Central memory CD8-positive, alpha-beta T cell (primary cell): ENCODE results near the gene RAPGEF1.
"Not testable (repeated sequence)": the region's sequence is repeated elsewhere in the genome, so short reads cannot be mapped to it uniquely, and the experiment has no call there.

Source experiments
- ATAC-seq: fragments of 150-1000 bp; cut with Tn5 transposase; replicated peaks from 2 replicates; pipeline ENCODE4 v1.10.0; 2022; ENCODE audit warnings: mild to moderate bottlenecking, moderate FRiP score, moderate number of reproducible peaks; ENCODE audit not compliant: poor library complexity, severe bottlenecking; ENCODE audit errors: extremely low read depth
- DNase-seq, 2 donors: peaks; one replicate each; pipeline ENCODE4 v3.0.0; 2021; ENCODE audit warnings: low spot score in 2 of 2
- H3K27ac Mint-ChIP-seq: one replicate; pipeline ENCODE4 v1.8.0; 2022; ENCODE audit warnings: low read depth, mild to moderate bottlenecking, moderate library complexity, mixed read lengths
- H3K27me3 Mint-ChIP-seq: one replicate; pipeline ENCODE4 v1.8.0; 2022; ENCODE audit warnings: mixed read lengths
- H3K36me3 Mint-ChIP-seq: one replicate; pipeline ENCODE4 v1.8.0; 2022; ENCODE audit warnings: mild to moderate bottlenecking, moderate library complexity, mixed read lengths; ENCODE audit not compliant: insufficient read depth
- H3K4me1 Mint-ChIP-seq: one replicate; pipeline ENCODE4 v1.8.0; 2022; ENCODE audit warnings: mixed read lengths
- H3K4me3 Mint-ChIP-seq: one replicate; pipeline ENCODE4 v1.8.0; 2022; ENCODE audit warnings: mild to moderate bottlenecking, moderate library complexity, mixed read lengths
- H3K9me3 Mint-ChIP-seq: one replicate; pipeline ENCODE4 v1.8.0; 2022; ENCODE audit warnings: mixed read lengths

The RAPGEF1 gene

DNA sequence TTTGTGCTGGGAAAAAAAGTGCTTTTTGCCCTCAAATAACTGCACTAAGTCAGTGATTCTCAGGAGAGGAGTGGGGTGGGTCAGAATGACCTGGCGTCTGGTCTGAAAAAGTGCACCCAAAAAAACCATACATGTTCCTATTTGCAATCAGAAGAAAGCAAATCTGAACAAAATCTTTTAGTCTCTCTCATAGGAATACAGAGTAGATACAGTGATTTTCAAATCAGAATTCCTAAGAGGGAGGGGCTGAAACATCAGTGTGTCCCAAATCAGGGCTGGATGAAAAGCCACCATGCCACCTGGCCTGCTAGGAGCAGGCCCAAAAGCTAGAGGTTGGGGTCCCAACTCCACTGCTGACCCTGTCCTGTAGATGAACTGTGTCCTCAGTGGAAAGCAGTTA is 66.8 kb downstream of the RAPGEF1 start:
- ATAC-seq (no peak), DNase-seq (no peak)
- no peak overlapping the region for H3K4me3 Mint-ChIP-seq
- H3K4me1 Mint-ChIP-seq: peaks cover 87% of the 10 kb centered on the region
- H3K36me3 Mint-ChIP-seq: peaks cover 14% of the 10 kb centered on the region
- H3K9me3 Mint-ChIP-seq: no peaks in the 10 kb centered on the region
- H3K27me3 Mint-ChIP-seq: no peaks in the 10 kb centered on the region
- H3K27ac Mint-ChIP-seq: peak overlapping the region; percentile 82

- H3K4me1 Mint-ChIP-seq: peaks cover 87% of the 10 kb centered on the region
- H3K36me3 Mint-ChIP-seq: peaks cover 15% of the 10 kb centered on the region
- ATAC-seq (no peak), DNase-seq (no peak)
- no peak overlapping the region for H3K4me3 Mint-ChIP-seq
- no peaks in the 10 kb centered on the region for H3K27me3 Mint-ChIP-seq
- H3K27ac Mint-ChIP-seq: peak overlapping the region; percentile 82
- H3K9me3 Mint-ChIP-seq: no peaks in the 10 kb centered on the region
These were observed 67.4 kb downstream of the RAPGEF1 start for GRCh38 chr9:131672451-131672850.

- H3K4me1 Mint-ChIP-seq: peaks cover 83% of the 10 kb centered on the region
- DNase-seq (no peak), ATAC-seq (no peak)
- H3K4me3 Mint-ChIP-seq: peak overlapping the region; percentile 75
- peak overlapping the region; percentile 95 for H3K27ac Mint-ChIP-seq
- no peaks in the 10 kb centered on the region for H3K9me3 Mint-ChIP-seq
- peaks cover 15% of the 10 kb centered on the region for H3K36me3 Mint-ChIP-seq
- no peaks in the 10 kb centered on the region for H3K27me3 Mint-ChIP-seq
These were observed 68.7 kb downstream of the RAPGEF1 start for GRCh38 chr9:131671133-131671520.

DNA sequence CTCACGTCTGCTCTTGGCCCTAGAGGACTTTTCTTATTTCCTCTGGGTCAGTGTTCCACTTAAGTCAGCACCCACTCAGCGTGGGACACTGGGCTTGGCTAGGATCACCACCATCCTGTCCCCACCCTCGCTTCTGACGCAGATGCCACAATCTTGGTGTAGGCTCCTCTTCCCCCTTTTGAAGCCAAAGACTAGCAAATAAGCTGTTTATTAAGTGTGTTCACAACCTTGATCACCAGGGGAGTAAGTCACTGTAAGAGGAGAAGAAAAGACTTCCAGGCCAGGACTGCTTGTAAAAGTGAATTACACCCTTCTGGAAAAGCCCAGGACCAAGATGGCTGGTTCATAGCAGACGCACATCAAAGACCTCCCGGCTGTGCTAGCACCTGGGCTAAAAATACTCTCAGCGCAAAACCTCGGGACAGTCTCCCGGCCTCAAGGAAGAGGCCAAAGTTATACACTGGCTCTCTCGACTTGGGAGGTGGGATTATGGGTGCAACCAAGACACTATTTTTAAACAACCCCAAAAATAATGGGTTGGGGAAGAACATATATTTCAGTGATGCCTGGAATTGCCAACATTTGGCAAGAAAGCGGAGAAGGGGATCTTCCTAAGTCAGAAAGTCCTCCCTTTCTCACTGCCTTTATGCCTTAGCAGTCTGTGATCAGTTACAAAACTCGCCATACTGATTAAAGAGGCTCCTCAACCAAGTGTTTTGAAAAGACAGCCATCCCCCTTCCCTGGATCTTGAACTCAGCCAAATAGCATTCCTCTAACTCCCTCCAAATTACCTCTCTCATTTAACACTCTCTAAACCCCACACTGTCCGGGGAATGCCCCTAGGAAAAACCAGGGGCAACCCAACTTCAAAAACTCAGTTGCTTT is 69.4 kb downstream of the RAPGEF1 start:
- H3K4me3 Mint-ChIP-seq: peak overlapping the region; percentile 75
- H3K4me1 Mint-ChIP-seq: peaks cover 82% of the 10 kb centered on the region
- peak overlapping the region; percentile 95 for H3K27ac Mint-ChIP-seq
- H3K9me3 Mint-ChIP-seq: no peaks in the 10 kb centered on the region
- H3K36me3 Mint-ChIP-seq: peaks cover 19% of the 10 kb centered on the region
- DNase-seq (no peak), ATAC-seq (no peak)
- no peaks in the 10 kb centered on the region for H3K27me3 Mint-ChIP-seq

GRCh38 chr9:131669269-131670157 is 70.4 kb downstream of the RAPGEF1 start:
- H3K27ac Mint-ChIP-seq: peak overlapping the region; percentile 95
- H3K4me3 Mint-ChIP-seq: peak overlapping the region; percentile 75
- H3K27me3 Mint-ChIP-seq: no peaks in the 10 kb centered on the region
- H3K4me1 Mint-ChIP-seq: peaks cover 82% of the 10 kb centered on the region
- H3K36me3 Mint-ChIP-seq: peaks cover 21% of the 10 kb centered on the region
- ATAC-seq: no peak
- no peak for DNase-seq
- no peaks in the 10 kb centered on the region for H3K9me3 Mint-ChIP-seq

DNA sequence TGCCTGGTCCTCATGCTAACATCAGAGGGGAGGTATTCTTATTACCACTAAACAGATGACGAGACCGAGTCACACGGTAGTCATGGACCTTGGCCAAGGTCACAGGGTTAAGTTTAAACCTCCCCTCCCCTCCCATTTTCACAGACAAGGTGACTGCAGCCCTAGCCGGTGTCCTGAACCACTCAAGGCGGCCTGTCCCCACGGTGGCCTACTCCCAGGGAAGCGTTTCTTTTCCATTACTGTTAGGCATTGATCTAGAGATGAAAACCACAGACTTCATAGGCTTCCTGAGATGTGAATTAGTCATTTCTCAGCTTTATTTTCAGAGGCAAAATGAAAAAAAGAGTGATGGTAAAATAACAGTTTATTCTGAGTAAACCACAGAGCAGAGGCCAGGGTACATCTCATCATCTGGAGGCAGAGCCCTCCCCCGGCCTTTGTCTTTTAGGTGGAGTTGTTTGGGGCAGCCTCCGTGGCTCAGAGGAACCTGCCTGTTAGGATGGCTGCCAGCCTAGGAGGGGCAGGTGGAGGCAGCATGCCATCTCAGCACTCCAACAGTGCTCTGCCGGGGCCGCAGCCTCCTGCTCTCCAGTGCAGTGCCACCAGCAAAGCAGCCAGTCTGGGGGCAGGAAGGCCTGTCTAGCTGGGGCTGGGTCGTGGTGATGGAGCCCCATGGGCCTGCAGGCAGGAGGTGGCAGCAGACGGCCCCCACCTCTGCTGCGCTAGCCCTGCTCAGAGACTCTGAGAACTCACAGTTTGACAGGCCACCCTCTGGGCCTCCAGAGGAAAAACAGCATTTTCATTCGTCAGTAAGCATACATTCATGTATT is 71.2 kb downstream of the RAPGEF1 start:
- Mint-ChIP-seq H3K27me3 (no peaks in the 10 kb centered on the region), H3K4me1 (peaks cover 86% of the 10 kb centered on the region), H3K36me3 (peaks cover 22% of the 10 kb centered on the region), H3K27ac (peak overlapping the region; percentile 95), H3K9me3 (no peaks in the 10 kb centered on the region), H3K4me3 (peak overlapping the region; percentile 75)
- DNase-seq: peak; percentile 53 to 63
- peak; percentile 68 for ATAC-seq

DNA sequence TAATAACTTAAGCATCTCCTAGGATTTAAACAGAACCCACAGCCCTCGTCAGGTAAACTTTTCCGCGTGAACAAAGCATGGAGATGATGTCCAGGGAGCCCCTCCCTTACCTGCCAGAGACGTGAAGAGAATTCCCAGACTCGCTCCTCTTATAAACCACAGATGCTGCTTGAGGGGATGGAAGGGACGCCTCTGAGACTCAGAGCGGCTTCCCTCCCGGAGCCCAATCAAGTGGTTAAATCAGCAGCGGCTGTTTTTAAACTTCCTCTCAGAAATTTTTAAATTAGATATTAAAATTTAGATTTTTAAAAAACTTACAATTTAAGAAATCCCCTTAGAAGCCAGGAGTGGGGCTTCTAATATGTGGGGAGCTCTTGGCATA is 71.8 kb downstream of the RAPGEF1 start:
- peaks cover 89% of the 10 kb centered on the region for H3K4me1 Mint-ChIP-seq
- H3K9me3 Mint-ChIP-seq: no peaks in the 10 kb centered on the region
- peaks cover 22% of the 10 kb centered on the region for H3K36me3 Mint-ChIP-seq
- H3K4me3 Mint-ChIP-seq: peak overlapping the region; percentile 75
- peak overlapping the region; percentile 95 for H3K27ac Mint-ChIP-seq
- no peaks in the 10 kb centered on the region for H3K27me3 Mint-ChIP-seq
- DNase-seq (no peak), ATAC-seq (no peak)

DNA sequence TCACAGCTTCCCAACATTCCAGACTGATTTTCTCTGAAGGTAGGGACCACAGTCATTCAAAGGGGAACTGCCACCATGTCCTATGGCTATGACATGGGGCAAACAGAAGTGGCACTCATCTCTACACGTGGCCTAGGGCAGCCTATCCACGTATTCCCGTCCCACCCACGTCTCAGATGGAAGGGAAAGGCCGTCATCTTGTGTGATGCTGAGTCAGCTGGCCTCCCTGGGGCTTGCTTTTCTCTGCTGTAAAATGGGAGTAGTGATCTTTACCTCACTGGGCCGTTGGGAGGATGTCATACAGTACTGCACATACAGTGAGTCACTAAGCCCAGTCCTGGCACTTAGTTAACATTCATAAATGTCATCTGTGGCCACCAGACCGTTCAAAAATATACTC is 72.3 kb downstream of the RAPGEF1 start:
- H3K27ac Mint-ChIP-seq: peak overlapping the region; percentile 95
- ATAC-seq (peak; percentile 44), DNase-seq (peak in 1 of 2 donors; percentile 36)
- peaks cover 21% of the 10 kb centered on the region for H3K36me3 Mint-ChIP-seq
- H3K4me3 Mint-ChIP-seq: peak overlapping the region; percentile 75
- no peaks in the 10 kb centered on the region for H3K9me3 Mint-ChIP-seq
- peaks cover 88% of the 10 kb centered on the region for H3K4me1 Mint-ChIP-seq
- no peaks in the 10 kb centered on the region for H3K27me3 Mint-ChIP-seq

DNA sequence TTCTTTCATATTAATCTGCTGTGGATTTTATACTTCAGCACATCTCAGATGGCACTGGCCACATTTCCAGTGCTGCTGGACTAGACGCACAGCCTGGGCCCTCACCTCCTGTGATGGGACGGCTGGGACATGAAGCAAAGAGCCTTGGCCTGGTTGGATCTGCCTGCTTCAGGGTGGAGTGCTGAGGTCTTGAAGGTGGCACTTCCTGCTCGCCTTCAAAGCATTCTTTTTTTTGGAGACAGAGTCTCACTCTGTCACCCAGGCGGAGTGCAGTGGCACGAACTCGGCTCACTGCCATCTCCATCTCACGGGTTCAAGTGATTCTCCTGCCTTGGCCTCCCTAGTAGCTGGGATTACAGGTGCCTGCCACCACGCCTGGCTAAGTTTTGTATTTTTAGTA is 73.1 kb downstream of the RAPGEF1 start:
- Mint-ChIP-seq H3K27ac (peak overlapping the region; percentile 95), H3K27me3 (no peaks in the 10 kb centered on the region), H3K4me3 (peak overlapping the region; percentile 75), H3K9me3 (no peaks in the 10 kb centered on the region), H3K4me1 (peaks cover 88% of the 10 kb centered on the region), H3K36me3 (peaks cover 20% of the 10 kb centered on the region)
- ATAC-seq (peak; percentile 33), DNase-seq (peak in 1 of 2 donors; percentile 45)

GRCh38 chr9:131666029-131666428 is 73.8 kb downstream of the RAPGEF1 start:
- H3K9me3 Mint-ChIP-seq: no peaks in the 10 kb centered on the region

GRCh38 chr9:131663288-131663687 is 76.6 kb downstream of the RAPGEF1 start:
- H3K27me3 Mint-ChIP-seq: no peaks in the 10 kb centered on the region
- H3K4me1 Mint-ChIP-seq: peaks cover 68% of the 10 kb centered on the region
- H3K4me3 Mint-ChIP-seq: peak overlapping the region; percentile 1
- H3K9me3 Mint-ChIP-seq: no peaks in the 10 kb centered on the region
- no peak for ATAC-seq
- no peak for DNase-seq
- peaks cover 10% of the 10 kb centered on the region for H3K36me3 Mint-ChIP-seq
- peak overlapping the region; percentile 89 for H3K27ac Mint-ChIP-seq

More at GRCh38 chr9:131666029-131666428, 73.8 kb downstream of the RAPGEF1 start:
- H3K27ac Mint-ChIP-seq: peak overlapping the region; percentile 95
- H3K4me1 Mint-ChIP-seq: peaks cover 84% of the 10 kb centered on the region
- no peak for DNase-seq
- no peaks in the 10 kb centered on the region for H3K27me3 Mint-ChIP-seq
- no peak overlapping the region for H3K4me3 Mint-ChIP-seq
- no peak for ATAC-seq
- H3K36me3 Mint-ChIP-seq: peaks cover 20% of the 10 kb centered on the region

DNA sequence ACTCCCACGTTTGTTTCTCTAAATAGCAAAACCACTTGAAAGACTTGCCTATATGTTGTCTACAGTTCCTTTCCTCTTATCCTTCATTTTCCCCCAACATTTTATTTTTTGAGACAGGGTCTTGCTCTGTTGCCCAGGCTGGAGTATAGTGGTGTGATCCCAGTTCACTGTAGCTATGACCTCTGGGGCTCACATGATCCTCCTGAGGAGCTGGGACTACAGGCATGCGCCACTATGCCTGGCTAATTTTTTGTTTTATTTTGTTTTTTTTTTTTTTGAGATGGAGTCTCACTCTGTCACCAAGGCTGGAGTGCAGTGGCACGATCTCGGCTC is 77.6 kb downstream of the RAPGEF1 start:
- not testable (repeated sequence) for H3K27me3 Mint-ChIP-seq, DNase-seq, ATAC-seq, H3K4me3 Mint-ChIP-seq, H3K9me3 Mint-ChIP-seq
- H3K27ac Mint-ChIP-seq: peak overlapping the region; percentile 89
- peaks cover 11% of the 10 kb centered on the region for H3K36me3 Mint-ChIP-seq
- peaks cover 68% of the 10 kb centered on the region for H3K4me1 Mint-ChIP-seq
